Activated B cell treated with CpG ODN at 0.5 μM for 24 hours (primary cell): ENCODE results near the gene HOXA9. TPM values are rescaled to one million over a fixed set of nuclear protein-coding genes. Genes with fewer than 3 reads are reported as not detected.

Experiments used
- ATAC-seq: fragments of 200-7000 bp; cut with Tn5 transposase; one replicate; pipeline ENCODE4 v1.10.0; 2021; ENCODE audit warnings: low read depth, mild to moderate bottlenecking, moderate library complexity
- CTCF ChIA-PET: fragments of 350-600 bp; sonication (Branson Sonifier 250); formaldehyde crosslinking; loops from one replicate; lab custom pipeline; 2021; ENCODE audit warnings: antibody characterized with exemption; lab: Charles Lee
- POLR2A ChIA-PET: fragments of 350-600 bp; sonication (Branson Sonifier 250); formaldehyde crosslinking; loops from one replicate; lab custom pipeline; 2021; ENCODE audit warnings: antibody characterized with exemption; lab: Charles Lee
- DNase-seq: peaks from one replicate; pipeline ENCODE4 v3.0.0; 2022
- H3K27ac Mint-ChIP-seq: one replicate; pipeline ENCODE4 v1.8.0; 2020; ENCODE audit warnings: mixed read lengths
- H3K27me3 Mint-ChIP-seq: one replicate; pipeline ENCODE4 v1.8.0; 2021; ENCODE audit warnings: mixed read lengths
- H3K36me3 Mint-ChIP-seq: one replicate; pipeline ENCODE4 v1.8.0; 2021; ENCODE audit warnings: low read depth, mixed read lengths
- H3K4me1 Mint-ChIP-seq: one replicate; pipeline ENCODE4 v1.8.0; 2021; ENCODE audit warnings: mixed read lengths
- H3K4me3 Mint-ChIP-seq: one replicate; pipeline ENCODE4 v1.8.0; 2020; ENCODE audit warnings: mild to moderate bottlenecking, mixed read lengths
- H3K9me3 Mint-ChIP-seq: one replicate; pipeline ENCODE4 v1.8.0; 2020; ENCODE audit warnings: mixed read lengths
- CTCF ChIP-seq: fragments of 200-600 bp; IDR thresholded peaks from one replicate; pipeline ENCODE4 v1.8.0; 2022; ENCODE audit warnings: antibody characterized with exemption, mild to moderate bottlenecking
- intact Hi-C: fragments of 100-400 bp; cut with micrococcal nuclease; formaldehyde crosslinking; loops from one replicate; pipeline ENCODE4 v1.15.1; 2024
- total RNA-seq: library from RNA; stranded (reverse); gene quantifications from 2 replicates; pipeline ENCODE4 v1.2.3, GENCODE V29; 2022

HOXA9 gene
- total RNA-seq, 1 donor from 2014 or later, result not detected

- intact Hi-C loops, result no loop called here
- ChIA-PET CTCF (interaction anchor here (0.9 to 2.2 kb wide), 3 partner anchors 16 to 29 kb away, joined by 3 to 8 read pairs (median 3); no protein-coding TSS in a partner anchor), POLR2A (no interaction called here)
- H3K27ac Mint-ChIP-seq, result peak overlapping the region; percentile 77
- H3K4me1 Mint-ChIP-seq, result peaks cover 13% of the 10 kb centered on the region
- no peak for DNase-seq
- no peaks in the 10 kb centered on the region for H3K36me3 Mint-ChIP-seq
- peak overlapping the region; percentile 24 for H3K4me3 Mint-ChIP-seq
- no peak for ATAC-seq
- no peaks in the 10 kb centered on the region for H3K9me3 Mint-ChIP-seq
- H3K27me3 Mint-ChIP-seq, result peaks cover 62% of the 10 kb centered on the region
- TF ChIP-seq CTCF, result no peak
Observed at GRCh38 chr7:27166531-27167505, 1.5 kb upstream of the HOXA9 start.

- Mint-ChIP-seq H3K4me3 (no peak overlapping the region), H3K9me3 (no peaks in the 10 kb centered on the region), H3K27me3 (peaks cover 57% of the 10 kb centered on the region), H3K27ac (peak overlapping the region; percentile 80), H3K4me1 (peaks cover 12% of the 10 kb centered on the region), H3K36me3 (no peaks in the 10 kb centered on the region)
- intact Hi-C loops, result loop anchor here (1.0 kb wide), 1 partner anchor 9 kb away; no protein-coding TSS in a partner anchor
- TF ChIP-seq CTCF, result no peak
- CTCF ChIA-PET, result interaction anchor here (1.0 kb wide), 1 partner anchor 30 kb away, joined by 3 read pairs; no protein-coding TSS in a partner anchor
- POLR2A ChIA-PET, result no interaction called here
- DNase-seq, result peak; percentile 15
- no peak for ATAC-seq
Observed at GRCh38 chr7:27165996-27166530, 726 bp upstream of the HOXA9 start.

- peak overlapping the region; percentile 57 for H3K27ac Mint-ChIP-seq
- TF ChIP-seq CTCF, result no peak
- ATAC-seq (no peak), DNase-seq (no peak)
- H3K4me1 Mint-ChIP-seq, result peaks cover 19% of the 10 kb centered on the region
- no peak overlapping the region for H3K4me3 Mint-ChIP-seq
- H3K36me3 Mint-ChIP-seq, result no peaks in the 10 kb centered on the region
- POLR2A ChIA-PET, result no interaction called here
- intact Hi-C loops, result loop anchor here (1.0 to 5.0 kb wide), 7 partner anchors 7 to 1012 kb away; partner anchors contain the start of genes HOXA1, NFE2L3 and SNX10
- H3K9me3 Mint-ChIP-seq, result no peaks in the 10 kb centered on the region
- H3K27me3 Mint-ChIP-seq, result peaks cover 61% of the 10 kb centered on the region
- CTCF ChIA-PET, result no interaction called here
Observed at GRCh38 chr7:27164367-27165088, 809 bp downstream of the HOXA9 start.

GRCh38 chr7:27164045-27164366 is 1.3 kb downstream of the HOXA9 start:
- Mint-ChIP-seq H3K27ac (peak overlapping the region; percentile 57), H3K27me3 (peaks cover 66% of the 10 kb centered on the region), H3K9me3 (no peaks in the 10 kb centered on the region), H3K4me3 (no peak overlapping the region), H3K4me1 (peaks cover 19% of the 10 kb centered on the region), H3K36me3 (no peaks in the 10 kb centered on the region)
- DNase-seq, result no peak
- ATAC-seq, result no peak
- ChIA-PET CTCF (no interaction called here), POLR2A (no interaction called here)
- TF ChIP-seq CTCF, result no peak
- intact Hi-C loops, result loop anchor here (1.0 to 5.0 kb wide), 6 partner anchors 24 to 1012 kb away; partner anchors contain the start of genes HOXA1, NFE2L3 and SNX10
